Body of pancreas (tissue), 4 donors: Measurements from ENCODE around the gene LRRC27. TPM values are rescaled to one million over a fixed set of nuclear protein-coding genes. Genes with fewer than 3 reads are reported as not detected.
A peak's percentile ranks its signal among the peaks of the same experiment; 100 is the strongest.

Experiments used
- ATAC-seq: fragments of 150-250 bp; one replicate; pipeline ENCODE4 v1.9.1; 2016
- DNase-seq, 4 donors: peaks; one replicate each; pipeline ENCODE4 v3.0.0-alpha.2; 2019
- H3K27ac ChIP-seq, 4 donors: fragments of 200-600 bp; sonication (generic); 1 replicate in 3 of 4; 2 replicates in 1 of 4; pipeline versions ENCODE4 v1.5.1 to v1.6.1; 2016 to 2019; ENCODE audit warnings: mild to moderate bottlenecking in 1 of 4, mixed read lengths in 1 of 4, moderate library complexity in 1 of 4
- H3K27me3 ChIP-seq, 2 donors: fragments of 200-600 bp; sonication (generic); one replicate each; pipeline ENCODE4 v1.6.0; 2016; ENCODE audit warnings: mild to moderate bottlenecking in 1 of 2
- H3K36me3 ChIP-seq, 2 donors: fragments of 200-600 bp; sonication (generic); replicated peaks in 1 of 2; 2 replicates each; pipeline ENCODE4 v1.5.1; 2016; ENCODE audit warnings: low read depth in 2 of 2; ENCODE audit not compliant: insufficient read depth in 1 of 2
- H3K4me1 ChIP-seq: fragments of 200-600 bp; sonication (generic); one replicate; pipeline ENCODE4 v1.6.0; 2016
- H3K4me3 ChIP-seq, 2 donors: fragments of 200-600 bp; sonication (generic); 1 replicate in 1 of 2; 2 replicates in 1 of 2; pipeline ENCODE4 v1.5.1; 2016 to 2019
- H3K9me3 ChIP-seq, 3 donors: fragments of 200-600 bp; sonication (generic); 1 replicate in 2 of 3; 2 replicates in 1 of 3; pipeline ENCODE4 v1.5.1; 2016
- POLR2A ChIP-seq, 3 donors: fragments of 450-650 bp; IDR thresholded peaks; one replicate each; pipeline ENCODE4 v1.6.1; 2016; ENCODE audit warnings: antibody characterized with exemption in 3 of 3, mild to moderate bottlenecking in 2 of 3
- WGBS, 2 donors: methylation state at CpG; one replicate each; pipeline ENCODE4 v1.1.5; 2017; 5-methylcytosine and 5-hydroxymethylcytosine counted together
- intact Hi-C: fragments of 100-400 bp; cut with DNase I; formaldehyde crosslinking; loops from one replicate; pipeline ENCODE4 v1.15.1; 2023
- total RNA-seq, 2 donors: library from RNA; depleted of rRNA; stranded (reverse); fragments of >200 nt; gene quantifications; one replicate each; pipeline ENCODE4 v1.1.0, GENCODE V29; 2016
- TF ChIP-seq, protein P1 (sequence below), 7 experiments: fragments of 450-650 bp in 4 of 7; fragments of 200-600 bp in 3 of 7; sonication (generic) in 3 of 7; IDR thresholded peaks; one replicate each; pipeline ENCODE4 v1.5.1; 2016 to 2019; ENCODE audit warnings: antibody characterized with exemption in 7 of 7

LRRC27 gene
- total RNA-seq, 2 donors from 2014 or later = 6.5 to 24.7 TPM

DNA sequence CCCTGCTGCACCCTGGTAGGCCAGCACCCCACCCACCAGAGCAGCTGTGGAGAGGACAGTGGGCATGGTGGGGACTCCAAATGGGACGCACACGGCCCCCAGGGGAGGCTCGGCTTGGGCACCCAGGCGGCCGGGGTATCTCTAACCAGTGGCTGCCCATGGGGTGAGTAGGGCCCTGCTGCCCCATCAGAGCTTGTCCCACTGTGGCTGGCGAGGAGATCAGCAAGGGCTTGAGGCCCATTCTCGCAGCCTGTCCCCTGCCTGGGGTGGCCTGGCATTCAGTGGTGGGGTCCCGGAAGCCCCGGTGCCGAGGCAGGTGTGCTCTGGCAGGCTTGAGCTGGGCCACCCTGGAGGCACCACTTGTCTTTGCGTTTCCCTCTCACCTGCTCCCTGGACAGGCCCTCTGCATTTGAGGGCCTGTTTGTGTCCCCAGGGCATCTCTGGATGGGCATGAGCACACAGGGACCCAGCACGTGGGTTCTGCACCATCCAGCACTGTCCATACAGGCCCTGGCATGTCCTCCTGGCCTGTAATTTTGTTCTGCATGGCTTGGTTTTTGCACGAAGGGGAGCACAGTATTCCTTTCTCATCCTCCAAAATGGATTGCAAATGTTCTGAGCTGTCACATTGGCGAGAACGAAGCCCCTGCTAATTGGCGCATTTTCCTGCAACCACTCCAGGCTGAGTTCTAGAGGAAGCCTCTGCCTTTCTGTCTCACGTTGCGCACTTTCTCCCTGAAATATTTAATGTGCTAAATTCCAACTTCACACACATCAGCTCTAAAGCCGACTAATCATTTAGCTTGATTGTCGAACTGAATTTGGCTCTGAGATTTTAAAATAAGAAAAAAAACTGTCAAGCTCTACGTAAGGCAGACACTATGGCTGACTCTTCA, 92.2 kb downstream of the LRRC27 start:
- ATAC-seq (no peak), DNase-seq (no peak)
- WGBS, 2 donors = 88 to 89% methylated on average over 16 to 21 of the region's 21 CpGs
- Histone ChIP-seq H3K36me3 (peaks cover 0 to 2% of the 10 kb centered on the region in 2 donors), H3K4me1 (peaks cover 41% of the 10 kb centered on the region), H3K27ac (peak overlapping the region in 2 of 4 donors; percentile 6 to 98), H3K4me3 (no peak overlapping the region), H3K27me3 (no peaks in the 10 kb centered on the region), H3K9me3 (no peaks in the 10 kb centered on the region)
- TF ChIP-seq, protein P1, sequence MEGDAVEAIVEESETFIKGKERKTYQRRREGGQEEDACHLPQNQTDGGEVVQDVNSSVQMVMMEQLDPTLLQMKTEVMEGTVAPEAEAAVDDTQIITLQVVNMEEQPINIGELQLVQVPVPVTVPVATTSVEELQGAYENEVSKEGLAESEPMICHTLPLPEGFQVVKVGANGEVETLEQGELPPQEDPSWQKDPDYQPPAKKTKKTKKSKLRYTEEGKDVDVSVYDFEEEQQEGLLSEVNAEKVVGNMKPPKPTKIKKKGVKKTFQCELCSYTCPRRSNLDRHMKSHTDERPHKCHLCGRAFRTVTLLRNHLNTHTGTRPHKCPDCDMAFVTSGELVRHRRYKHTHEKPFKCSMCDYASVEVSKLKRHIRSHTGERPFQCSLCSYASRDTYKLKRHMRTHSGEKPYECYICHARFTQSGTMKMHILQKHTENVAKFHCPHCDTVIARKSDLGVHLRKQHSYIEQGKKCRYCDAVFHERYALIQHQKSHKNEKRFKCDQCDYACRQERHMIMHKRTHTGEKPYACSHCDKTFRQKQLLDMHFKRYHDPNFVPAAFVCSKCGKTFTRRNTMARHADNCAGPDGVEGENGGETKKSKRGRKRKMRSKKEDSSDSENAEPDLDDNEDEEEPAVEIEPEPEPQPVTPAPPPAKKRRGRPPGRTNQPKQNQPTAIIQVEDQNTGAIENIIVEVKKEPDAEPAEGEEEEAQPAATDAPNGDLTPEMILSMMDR (IDR thresholded peaks at IDR 0.05) = no peak
- TF ChIP-seq POLR2A (IDR thresholded peaks at IDR 0.05) = no peak
- intact Hi-C loops = no loop called here

DNA sequence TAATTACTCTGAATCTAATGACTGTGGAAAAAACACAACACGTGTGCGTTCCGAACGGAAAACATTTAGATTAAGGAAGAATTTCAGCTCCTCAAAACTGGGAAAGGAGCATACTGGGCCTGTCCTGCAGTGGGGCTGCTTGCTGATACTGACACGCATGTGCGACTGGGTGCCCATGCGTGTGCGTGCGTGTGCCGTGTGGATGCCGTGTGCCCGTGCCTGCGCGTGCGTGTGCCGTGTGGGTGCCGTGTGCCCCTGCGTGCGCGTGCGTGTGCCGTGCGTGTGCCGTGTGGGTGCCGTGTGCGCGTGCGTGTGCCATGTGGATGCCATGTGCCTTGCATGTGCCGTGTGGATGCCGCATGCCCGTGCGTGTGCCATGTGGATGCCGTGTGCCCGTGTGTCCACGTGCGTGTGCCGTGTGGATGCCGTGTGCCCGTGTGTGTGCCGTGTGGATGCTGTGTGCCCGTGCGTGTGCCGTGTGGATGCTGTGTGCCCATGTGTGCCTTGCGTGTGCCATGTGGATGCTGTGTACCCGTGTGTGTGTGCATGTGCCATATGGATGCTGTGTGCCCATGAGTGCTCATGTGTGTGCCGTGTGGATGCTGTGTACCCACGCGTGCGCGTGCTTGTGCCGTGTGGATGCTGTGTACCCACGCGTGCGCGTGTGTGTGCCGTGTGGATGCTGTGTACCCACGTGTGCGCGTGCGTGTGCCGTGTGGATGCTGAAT, 93.2 kb downstream of the LRRC27 start:
- TF ChIP-seq, protein P1 (IDR thresholded peaks at IDR 0.05) = no peak
- TF ChIP-seq POLR2A (IDR thresholded peaks at IDR 0.05) = no peak
- Histone ChIP-seq H3K4me3 (no peak overlapping the region), H3K9me3 (no peaks in the 10 kb centered on the region), H3K36me3 (peaks cover 0 to 2% of the 10 kb centered on the region in 2 donors), H3K27ac (no peak overlapping the region), H3K27me3 (no peaks in the 10 kb centered on the region), H3K4me1 (peaks cover 42% of the 10 kb centered on the region)
- intact Hi-C loops = no loop called here
- no peak for ATAC-seq
- no peak for DNase-seq
- 94 to 95% methylated on average over 32 to 60 of the region's 61 CpGs for WGBS, 2 donors

DNA sequence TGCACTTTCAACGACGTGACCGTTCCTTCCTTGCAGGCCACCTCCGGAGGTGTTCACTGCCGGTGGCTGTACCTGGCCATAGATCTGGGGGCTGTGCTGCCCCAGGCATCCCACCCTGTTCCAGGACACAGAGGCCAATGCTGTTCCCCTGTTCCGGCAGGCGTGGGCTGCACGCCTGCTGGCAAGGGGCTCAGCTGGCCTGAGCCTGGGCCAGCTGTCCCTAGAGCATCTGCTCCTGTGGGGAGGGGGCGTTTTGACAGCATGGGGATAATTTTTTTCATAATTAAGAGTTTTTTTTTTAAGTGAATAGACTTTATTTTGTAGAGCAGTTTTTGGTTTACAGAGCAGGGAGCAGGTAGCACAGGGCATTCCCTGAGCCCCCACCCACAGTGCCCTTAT, 93.8 kb downstream of the LRRC27 start:
- Histone ChIP-seq H3K9me3 (no peaks in the 10 kb centered on the region), H3K4me1 (peaks cover 37% of the 10 kb centered on the region), H3K27ac (no peak overlapping the region), H3K4me3 (no peak overlapping the region), H3K27me3 (no peaks in the 10 kb centered on the region), H3K36me3 (peaks cover 0 to 2% of the 10 kb centered on the region in 2 donors)
- DNase-seq (no peak), ATAC-seq (no peak)
- TF ChIP-seq, protein P1 (IDR thresholded peaks at IDR 0.05) = no peak
- TF ChIP-seq POLR2A (IDR thresholded peaks at IDR 0.05) = no peak
- intact Hi-C loops = no loop called here
- WGBS, 2 donors = 94 to 95% methylated on average over 8 to 9 of the region's 9 CpGs

DNA sequence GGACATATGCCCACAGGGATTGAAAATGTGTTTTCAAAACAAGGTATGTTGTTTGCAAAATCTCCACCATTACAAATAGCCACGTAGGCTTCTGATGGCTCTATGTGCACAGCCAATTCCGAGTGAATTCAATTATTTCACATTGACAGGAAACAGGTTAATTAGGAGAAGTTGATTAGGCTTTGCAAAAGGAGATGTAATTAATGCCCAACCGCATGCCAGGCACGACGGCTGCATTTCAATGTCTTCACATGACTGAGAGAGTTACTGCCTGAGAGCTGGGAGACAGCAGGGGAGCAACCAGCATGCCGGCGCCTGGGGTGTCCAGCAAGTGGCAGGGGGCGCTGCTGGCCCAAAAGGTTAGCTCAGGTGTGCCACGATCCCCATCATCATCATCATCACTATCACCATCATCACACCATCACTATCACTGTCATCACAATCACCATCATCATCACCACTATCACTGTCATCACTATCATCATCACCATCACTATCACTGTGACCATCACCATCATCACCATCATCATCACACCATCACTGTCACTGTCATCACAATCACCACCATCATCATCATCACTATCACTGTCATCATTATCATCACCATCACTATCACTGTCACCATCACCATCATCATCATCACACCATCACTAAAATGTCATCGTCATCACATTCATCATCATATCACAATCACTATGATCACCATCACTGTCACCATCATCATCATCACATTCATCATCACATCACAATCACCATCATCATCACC, 95.2 kb downstream of the LRRC27 start:
- ATAC-seq (no peak), DNase-seq (no peak)
- no peak for TF ChIP-seq POLR2A (IDR thresholded peaks at IDR 0.05)
- TF ChIP-seq, protein P1 (IDR thresholded peaks at IDR 0.05) = no peak
- Histone ChIP-seq H3K27me3 (no peaks in the 10 kb centered on the region), H3K9me3 (no peaks in the 10 kb centered on the region), H3K4me3 (no peak overlapping the region), H3K27ac (no peak overlapping the region), H3K4me1 (peaks cover 22% of the 10 kb centered on the region), H3K36me3 (peaks cover 0 to 2% of the 10 kb centered on the region in 2 donors)
- 87 to 88% methylated on average over 10 of the region's 10 CpGs for WGBS, 2 donors
- intact Hi-C loops = no loop called here
